ENCODE data around the gene OSER1. TPM values are rescaled to one million over a fixed set of nuclear protein-coding genes. Genes with fewer than 3 reads are reported as not detected.

Gene OSER1
- total RNA-seq, 2 experiments from 2014 or later: 172 TPM

- DNase-seq (no peak), ATAC-seq (ENCODE audit: poor library complexity) (no peak)
- Histone ChIP-seq H3K4me3 (ENCODE audit: low read length) (no peak overlapping the region), H3K36me3 (ENCODE audit: insufficient read depth, low read length) (peaks cover 4% of the 10 kb centered on the region), H3K9me3 (ENCODE audit: control insufficient read depth in 1 of 2, insufficient read depth in 1 of 2, low read length in 2 of 2) (no peaks in the 10 kb centered on the region), H3K4me1 (ENCODE audit: insufficient read depth, low read length) (peaks cover 37% of the 10 kb centered on the region), H3K27me3 (ENCODE audit: control insufficient read depth in 1 of 2, insufficient read depth in 2 of 2, low read length in 2 of 2) (no peaks in the 10 kb centered on the region), H3K27ac (ENCODE audit: low read depth in 1 of 2, low read length in 2 of 2) (no peak overlapping the region)
- intact Hi-C loops (cut with DNase I, micrococcal nuclease): no loop called here
- no peaks in the 10 kb centered on the region for H3K9me3 Mint-ChIP-seq
- peak overlapping the region; percentile 91 for H3K27ac Mint-ChIP-seq
- CTCF ChIA-PET: interaction anchor here (1.6 kb wide), 1 partner anchor 89 kb away, joined by 7 read pairs; the partner anchor contains the start of gene FITM2
- TF ChIP-seq, protein P1, sequence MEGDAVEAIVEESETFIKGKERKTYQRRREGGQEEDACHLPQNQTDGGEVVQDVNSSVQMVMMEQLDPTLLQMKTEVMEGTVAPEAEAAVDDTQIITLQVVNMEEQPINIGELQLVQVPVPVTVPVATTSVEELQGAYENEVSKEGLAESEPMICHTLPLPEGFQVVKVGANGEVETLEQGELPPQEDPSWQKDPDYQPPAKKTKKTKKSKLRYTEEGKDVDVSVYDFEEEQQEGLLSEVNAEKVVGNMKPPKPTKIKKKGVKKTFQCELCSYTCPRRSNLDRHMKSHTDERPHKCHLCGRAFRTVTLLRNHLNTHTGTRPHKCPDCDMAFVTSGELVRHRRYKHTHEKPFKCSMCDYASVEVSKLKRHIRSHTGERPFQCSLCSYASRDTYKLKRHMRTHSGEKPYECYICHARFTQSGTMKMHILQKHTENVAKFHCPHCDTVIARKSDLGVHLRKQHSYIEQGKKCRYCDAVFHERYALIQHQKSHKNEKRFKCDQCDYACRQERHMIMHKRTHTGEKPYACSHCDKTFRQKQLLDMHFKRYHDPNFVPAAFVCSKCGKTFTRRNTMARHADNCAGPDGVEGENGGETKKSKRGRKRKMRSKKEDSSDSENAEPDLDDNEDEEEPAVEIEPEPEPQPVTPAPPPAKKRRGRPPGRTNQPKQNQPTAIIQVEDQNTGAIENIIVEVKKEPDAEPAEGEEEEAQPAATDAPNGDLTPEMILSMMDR (IDR thresholded peaks at IDR 0.05): no peak
- no peaks in the 10 kb centered on the region for H3K27me3 Mint-ChIP-seq
- H3K4me3 Mint-ChIP-seq: no peak overlapping the region
- POLR2A ChIA-PET: no interaction called here
- peaks cover 3% of the 10 kb centered on the region for H3K36me3 Mint-ChIP-seq (ENCODE audit: low read depth)
- H3K4me1 Mint-ChIP-seq (ENCODE audit: low read depth): peaks cover 54% of the 10 kb centered on the region
Measured at GRCh38 chr20:44222027-44222426, 11.5 kb upstream of the OSER1 start.

GRCh38 chr20:44221368-44221954 is 10.9 kb upstream of the OSER1 start:
- ATAC-seq (ENCODE audit: poor library complexity) (no peak), DNase-seq (no peak)
- Histone ChIP-seq H3K27me3 (ENCODE audit: control insufficient read depth in 1 of 2, insufficient read depth in 2 of 2, low read length in 2 of 2) (no peaks in the 10 kb centered on the region), H3K36me3 (ENCODE audit: insufficient read depth, low read length) (peaks cover 4% of the 10 kb centered on the region), H3K4me1 (ENCODE audit: insufficient read depth, low read length) (peaks cover 40% of the 10 kb centered on the region), H3K9me3 (ENCODE audit: control insufficient read depth in 1 of 2, insufficient read depth in 1 of 2, low read length in 2 of 2) (no peaks in the 10 kb centered on the region), H3K27ac (ENCODE audit: low read depth in 1 of 2, low read length in 2 of 2) (peak overlapping the region in 1 of 2 donors; percentile 62), H3K4me3 (ENCODE audit: low read length) (no peak overlapping the region)
- no peaks in the 10 kb centered on the region for H3K27me3 Mint-ChIP-seq
- H3K36me3 Mint-ChIP-seq (ENCODE audit: low read depth): peaks cover 3% of the 10 kb centered on the region
- peak overlapping the region; percentile 91 for H3K27ac Mint-ChIP-seq
- H3K9me3 Mint-ChIP-seq: no peaks in the 10 kb centered on the region
- ChIA-PET POLR2A (no interaction called here), CTCF (interaction anchor here (1.6 kb wide), 1 partner anchor 89 kb away, joined by 7 read pairs; the partner anchor contains the start of gene FITM2)
- intact Hi-C loops (cut with DNase I, micrococcal nuclease): no loop called here
- TF ChIP-seq, protein P1 (IDR thresholded peaks at IDR 0.05): no peak
- peaks cover 54% of the 10 kb centered on the region for H3K4me1 Mint-ChIP-seq (ENCODE audit: low read depth)
- no peak overlapping the region for H3K4me3 Mint-ChIP-seq

DNA sequence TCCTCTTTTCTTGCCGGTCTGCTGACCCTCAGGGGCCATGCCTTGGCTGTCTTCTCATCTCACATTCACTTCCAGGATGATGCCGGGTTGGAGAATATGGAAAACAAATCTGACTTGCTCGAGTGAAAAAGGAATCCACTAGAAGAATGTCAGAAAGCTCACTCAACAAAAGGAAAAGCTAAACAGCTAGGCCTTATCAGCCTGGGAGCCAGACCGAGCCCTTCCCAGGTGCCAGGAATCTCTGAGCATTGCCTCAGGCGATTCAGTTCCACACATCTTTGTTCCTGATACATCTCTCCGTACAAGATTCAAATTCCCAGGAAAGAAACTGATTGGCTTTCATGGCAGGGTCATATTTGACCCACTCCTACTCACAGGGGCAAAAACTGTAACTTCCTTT is 9.2 kb upstream of the OSER1 start:
- no peaks in the 10 kb centered on the region for H3K9me3 ChIP-seq (ENCODE audit: control insufficient read depth in 1 of 2, insufficient read depth in 1 of 2, low read length in 2 of 2)
- DNase-seq (no peak), ATAC-seq (ENCODE audit: poor library complexity) (no peak)
- TF ChIP-seq, protein P1 (IDR thresholded peaks at IDR 0.05): no peak
- Mint-ChIP-seq H3K4me3 (peak overlapping the region; percentile 80), H3K4me1 (ENCODE audit: low read depth) (peaks cover 67% of the 10 kb centered on the region), H3K36me3 (ENCODE audit: low read depth) (peaks cover 10% of the 10 kb centered on the region), H3K9me3 (no peaks in the 10 kb centered on the region), H3K27me3 (no peaks in the 10 kb centered on the region), H3K27ac (peak overlapping the region; percentile 91)
- intact Hi-C loops (cut with DNase I, micrococcal nuclease): loop anchor here (5.0 to 10.0 kb wide), 4 partner anchors 305 to 648 kb away; partner anchors contain the start of genes IFT52 (in 1 of the 2) and SERINC3 (in 1 of the 2)
- H3K4me1 ChIP-seq (ENCODE audit: insufficient read depth, low read length): peaks cover 46% of the 10 kb centered on the region
- H3K27me3 ChIP-seq (ENCODE audit: control insufficient read depth in 1 of 2, insufficient read depth in 2 of 2, low read length in 2 of 2): no peaks in the 10 kb centered on the region
- H3K4me3 ChIP-seq (ENCODE audit: low read length): no peak overlapping the region
- peaks cover 4% of the 10 kb centered on the region for H3K36me3 ChIP-seq (ENCODE audit: insufficient read depth, low read length)
- CTCF ChIA-PET: interaction anchor here (3.6 to 8.5 kb wide), 2 partner anchors 93 to 165 kb away, joined by 14 to 241 read pairs; partner anchors contain the start of gene FITM2
- peak overlapping the region; percentile 62 to 71 for H3K27ac ChIP-seq (ENCODE audit: low read depth in 1 of 2, low read length in 2 of 2)
- POLR2A ChIA-PET: interaction anchor here (1.5 to 7.7 kb wide), 2 partner anchors 90 to 390 kb away, joined by 6 to 155 read pairs; partner anchors contain the start of gene FITM2
